ENCODE data around the gene MED23.

The MED23 gene

DNA sequence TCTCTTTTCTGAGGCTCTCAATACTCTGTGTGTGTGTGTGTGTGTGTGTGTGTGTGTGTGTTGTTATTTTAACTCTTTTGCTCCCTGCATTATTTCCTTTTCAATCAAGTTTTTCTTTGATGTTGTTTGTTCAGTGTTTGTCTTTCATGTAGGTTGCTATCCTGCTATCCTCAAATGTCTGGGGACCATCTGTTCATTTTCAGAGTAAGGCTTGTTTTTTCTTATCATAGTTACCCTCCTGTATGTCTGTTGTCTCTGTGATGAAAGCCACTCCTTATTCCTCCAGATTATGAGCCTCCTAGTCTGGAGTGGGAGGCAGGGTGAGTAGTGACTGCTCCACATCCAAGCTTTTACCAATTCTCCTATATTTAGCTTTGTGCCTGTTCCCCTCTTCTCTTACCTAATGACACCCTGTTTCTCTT, 18.2 kb upstream of the MED23 start:
- no peaks in the 10 kb centered on the region for H3K36me3 ChIP-seq (replicated peaks)
- H3K9me3 ChIP-seq, result no peaks in the 10 kb centered on the region
- DNase-seq (ENCODE audit: low spot score in 2 of 2), result no peak
- in situ Hi-C loops (cut with MboI; ENCODE audit: low sequenced_read_pairs), result no loop called here
- H3K4me3 ChIP-seq, result no peak overlapping the region
- no peaks in the 10 kb centered on the region for H3K4me1 ChIP-seq
- peaks cover 9% of the 10 kb centered on the region; the same call in 1 of the 2 replicates for H3K27me3 ChIP-seq (ENCODE audit: low read depth)

- in situ Hi-C loops (cut with MboI; ENCODE audit: low sequenced_read_pairs), result no loop called here
- H3K4me3 ChIP-seq, result no peak overlapping the region
- peaks cover 9% of the 10 kb centered on the region; the same call in 1 of the 2 replicates for H3K27me3 ChIP-seq (ENCODE audit: low read depth)
- no peaks in the 10 kb centered on the region for H3K4me1 ChIP-seq
- H3K9me3 ChIP-seq, result no peaks in the 10 kb centered on the region
- DNase-seq (ENCODE audit: low spot score in 2 of 2), result no peak
- no peaks in the 10 kb centered on the region for H3K36me3 ChIP-seq (replicated peaks)
Measured at GRCh38 chr6:131645846-131646245, 17.8 kb upstream of the MED23 start.

- no peaks in the 10 kb centered on the region for H3K4me1 ChIP-seq
- no peaks in the 10 kb centered on the region for H3K36me3 ChIP-seq (replicated peaks)
- H3K27me3 ChIP-seq (ENCODE audit: low read depth), result peaks cover 9% of the 10 kb centered on the region; the same call in 1 of the 2 replicates
- in situ Hi-C loops (cut with MboI; ENCODE audit: low sequenced_read_pairs), result no loop called here
- no peak overlapping the region for H3K4me3 ChIP-seq
- DNase-seq (ENCODE audit: low spot score in 2 of 2), result no peak
- no peaks in the 10 kb centered on the region for H3K9me3 ChIP-seq
Measured at GRCh38 chr6:131644921-131645320, 16.9 kb upstream of the MED23 start.

DNA sequence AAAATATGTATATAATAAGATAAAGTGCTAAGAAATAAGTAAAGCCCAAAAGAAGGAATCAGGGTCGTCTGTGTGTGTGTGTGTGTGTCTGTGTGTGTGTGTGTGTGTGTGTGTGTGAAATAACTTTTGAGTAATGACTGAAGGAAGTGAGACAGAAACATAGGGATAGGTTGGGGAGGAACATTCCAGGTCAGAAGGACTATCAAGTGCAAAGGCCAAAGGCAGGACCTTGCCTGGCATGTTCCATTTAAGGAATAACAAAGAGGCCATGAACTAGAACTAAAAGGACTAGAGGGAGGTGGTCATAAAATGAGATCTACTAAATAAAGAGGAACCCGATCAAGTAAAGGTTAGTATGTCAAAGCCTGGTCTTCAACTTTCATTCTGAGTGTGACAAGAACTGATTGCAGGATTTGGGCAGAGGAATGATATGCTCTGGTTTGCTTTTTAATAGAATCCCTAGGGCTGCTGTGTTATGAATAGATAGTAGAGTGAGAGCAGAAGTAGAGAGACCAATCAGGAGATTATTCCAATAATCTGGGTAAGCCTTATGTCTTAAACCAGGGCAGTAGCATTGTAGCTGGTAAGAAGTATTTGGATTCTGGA, 15.9 kb upstream of the MED23 start:
- no peaks in the 10 kb centered on the region for H3K36me3 ChIP-seq (replicated peaks)
- peaks cover 9% of the 10 kb centered on the region; the same call in 1 of the 2 replicates for H3K27me3 ChIP-seq (ENCODE audit: low read depth)
- no peaks in the 10 kb centered on the region for H3K4me1 ChIP-seq
- no peak for DNase-seq (ENCODE audit: low spot score in 2 of 2)
- H3K9me3 ChIP-seq, result no peaks in the 10 kb centered on the region
- in situ Hi-C loops (cut with MboI; ENCODE audit: low sequenced_read_pairs), result no loop called here
- no peak overlapping the region for H3K4me3 ChIP-seq

DNA sequence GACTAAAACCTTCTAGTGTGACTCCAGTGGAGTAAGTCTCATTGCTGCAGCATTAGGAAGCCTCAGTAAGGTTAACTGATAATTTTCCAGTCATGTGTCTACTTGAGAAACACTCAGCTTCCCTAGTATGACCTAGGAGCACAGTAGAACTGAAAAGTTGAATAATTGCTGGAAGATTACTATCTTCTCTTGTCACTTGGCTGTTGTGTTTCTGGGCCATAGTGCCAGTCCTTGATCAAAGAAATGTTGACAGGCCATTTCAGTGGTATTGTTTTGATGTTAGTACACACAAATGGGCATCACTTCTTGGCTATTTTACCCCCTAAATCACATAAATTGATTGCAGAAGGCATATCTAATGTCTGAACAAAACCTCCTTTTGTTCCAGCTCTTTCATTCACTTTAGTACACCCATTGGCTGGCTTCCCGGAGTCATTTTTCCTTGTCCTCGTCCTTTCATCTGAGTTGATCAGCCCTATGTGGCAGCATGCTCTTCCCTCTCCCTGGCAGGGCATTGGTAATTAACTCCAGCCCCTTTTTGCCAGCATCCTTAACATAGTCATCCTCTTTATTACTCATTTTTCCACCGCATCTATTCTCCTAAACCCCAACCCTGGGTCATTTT, 15.1 kb upstream of the MED23 start:
- Histone ChIP-seq H3K4me3 (no peak overlapping the region), H3K27me3 (ENCODE audit: low read depth) (peaks cover 6% of the 10 kb centered on the region; the same call in 1 of the 2 replicates), H3K36me3 (replicated peaks) (no peaks in the 10 kb centered on the region), H3K4me1 (no peaks in the 10 kb centered on the region), H3K9me3 (no peaks in the 10 kb centered on the region)
- in situ Hi-C loops (cut with MboI; ENCODE audit: low sequenced_read_pairs), result no loop called here
- peak in 1 of 2 experiments; percentile 10 for DNase-seq (ENCODE audit: low spot score in 2 of 2)

GRCh38 chr6:131642565-131642964, 14.5 kb upstream of the MED23 start:
- Histone ChIP-seq H3K27me3 (ENCODE audit: low read depth) (peaks cover 6% of the 10 kb centered on the region; the same call in 1 of the 2 replicates), H3K9me3 (no peaks in the 10 kb centered on the region)
- in situ Hi-C loops (cut with MboI; ENCODE audit: low sequenced_read_pairs), result no loop called here

GRCh38 chr6:131641554-131641953, 13.5 kb upstream of the MED23 start:
- Histone ChIP-seq H3K36me3 (replicated peaks) (no peaks in the 10 kb centered on the region), H3K27me3 (ENCODE audit: low read depth) (peaks cover 6% of the 10 kb centered on the region; the same call in 1 of the 2 replicates), H3K4me1 (no peaks in the 10 kb centered on the region), H3K4me3 (no peak overlapping the region), H3K9me3 (no peaks in the 10 kb centered on the region)
- in situ Hi-C loops (cut with MboI; ENCODE audit: low sequenced_read_pairs), result no loop called here
- DNase-seq (ENCODE audit: low spot score in 2 of 2), result no peak

More at GRCh38 chr6:131642565-131642964, 14.5 kb upstream of the MED23 start:
- no peaks in the 10 kb centered on the region for H3K4me1 ChIP-seq
- H3K36me3 ChIP-seq (replicated peaks), result no peaks in the 10 kb centered on the region
- no peak for DNase-seq (ENCODE audit: low spot score in 2 of 2)
- no peak overlapping the region for H3K4me3 ChIP-seq

- no peak for DNase-seq (ENCODE audit: low spot score in 2 of 2)
- H3K27me3 ChIP-seq (ENCODE audit: low read depth), result peaks cover under 1% of the 10 kb centered on the region; the same call in 1 of the 2 replicates
- no peaks in the 10 kb centered on the region for H3K4me1 ChIP-seq
- no peak overlapping the region for H3K4me3 ChIP-seq
- H3K36me3 ChIP-seq (replicated peaks), result no peaks in the 10 kb centered on the region
- in situ Hi-C loops (cut with MboI; ENCODE audit: low sequenced_read_pairs), result no loop called here
- no peaks in the 10 kb centered on the region for H3K9me3 ChIP-seq
Measured at GRCh38 chr6:131640576-131640975, 12.5 kb upstream of the MED23 start.

GRCh38 chr6:131640100-131640499, 12.1 kb upstream of the MED23 start:
- H3K4me3 ChIP-seq, result no peak overlapping the region
- no peaks in the 10 kb centered on the region for H3K27me3 ChIP-seq (ENCODE audit: low read depth)
- no peaks in the 10 kb centered on the region for H3K36me3 ChIP-seq (replicated peaks)
- in situ Hi-C loops (cut with MboI; ENCODE audit: low sequenced_read_pairs), result no loop called here
- DNase-seq (ENCODE audit: low spot score in 2 of 2), result no peak
- no peaks in the 10 kb centered on the region for H3K4me1 ChIP-seq
- no peaks in the 10 kb centered on the region for H3K9me3 ChIP-seq

- Histone ChIP-seq H3K36me3 (replicated peaks) (no peaks in the 10 kb centered on the region), H3K27me3 (ENCODE audit: low read depth) (no peaks in the 10 kb centered on the region), H3K4me3 (no peak overlapping the region), H3K9me3 (no peaks in the 10 kb centered on the region), H3K4me1 (no peaks in the 10 kb centered on the region)
- in situ Hi-C loops (cut with MboI; ENCODE audit: low sequenced_read_pairs), result no loop called here
- no peak for DNase-seq (ENCODE audit: low spot score in 2 of 2)
Measured at GRCh38 chr6:131638013-131638412, 10.0 kb upstream of the MED23 start.

GRCh38 chr6:131636880-131637792, 9.1 kb upstream of the MED23 start, which contains the start of gene ENPP3:
TSS of gene ENPP3 (plus strand) at chr6:131637302. CDS start at chr6:131637385, 83 bp downstream.
- no peaks in the 10 kb centered on the region for H3K27me3 ChIP-seq (ENCODE audit: low read depth)
- DNase-seq (ENCODE audit: low spot score in 2 of 2), result no peak
- no peaks in the 10 kb centered on the region for H3K4me1 ChIP-seq
- no peaks in the 10 kb centered on the region for H3K36me3 ChIP-seq (replicated peaks)
- in situ Hi-C loops (cut with MboI; ENCODE audit: low sequenced_read_pairs), result no loop called here
- H3K4me3 ChIP-seq, result no peak within 1 kb of the TSS
- H3K9me3 ChIP-seq, result no peaks in the 10 kb centered on the region

DNA sequence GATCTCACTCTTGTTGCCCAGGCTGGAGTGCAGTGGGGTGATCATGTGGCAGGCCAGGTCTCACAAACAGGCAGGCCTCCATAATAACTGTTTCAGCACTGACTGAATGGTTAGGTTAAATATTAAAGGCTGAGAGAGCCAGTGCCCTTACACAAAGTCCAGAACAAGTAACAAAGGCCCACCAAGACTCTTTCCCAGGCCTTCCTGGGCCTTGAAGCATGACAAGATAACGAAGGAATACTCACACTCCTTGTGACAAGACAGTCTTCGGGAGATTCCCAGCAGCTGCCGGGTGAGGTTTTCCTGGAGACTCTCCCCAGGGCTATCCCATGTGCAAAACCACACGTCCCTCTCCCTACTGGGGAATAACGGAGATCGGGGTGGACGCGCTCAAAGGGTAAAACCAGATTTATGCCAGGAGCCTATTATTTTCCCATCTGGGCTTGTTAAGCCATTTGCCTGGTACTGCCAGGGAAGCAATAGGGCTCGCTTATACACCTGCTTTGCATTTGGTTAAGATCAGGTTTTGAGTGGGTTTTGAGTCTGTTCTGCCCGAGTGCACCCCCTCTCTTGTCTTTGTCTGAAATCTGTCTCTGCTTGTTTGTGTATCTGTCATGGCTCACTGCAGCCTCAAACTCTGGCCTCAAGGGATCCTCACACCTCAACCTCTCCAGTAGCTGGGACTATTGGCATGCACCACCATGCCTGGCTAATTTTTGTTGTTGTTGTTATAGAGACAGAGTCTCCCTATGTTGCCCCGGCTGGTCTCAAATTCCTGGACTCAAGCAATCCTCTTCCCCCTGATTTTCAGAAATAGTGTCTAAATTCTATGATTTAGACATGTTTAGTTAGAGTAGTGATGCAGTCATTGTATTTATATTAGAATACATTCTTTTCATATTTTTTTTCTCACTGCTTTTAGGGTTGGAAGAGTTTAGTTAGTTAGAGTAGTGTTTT, 7.6 kb upstream of the MED23 start:
- Histone ChIP-seq H3K4me3 (no peak overlapping the region), H3K4me1 (no peaks in the 10 kb centered on the region), H3K27me3 (ENCODE audit: low read depth) (peaks cover 3% of the 10 kb centered on the region; the same call in 1 of the 2 replicates), H3K9me3 (no peaks in the 10 kb centered on the region), H3K36me3 (replicated peaks) (no peaks in the 10 kb centered on the region)
- in situ Hi-C loops (cut with MboI; ENCODE audit: low sequenced_read_pairs), result no loop called here
- DNase-seq (ENCODE audit: low spot score in 2 of 2), result no peak

Data from HAP-1 (cell line).